DMS153 (cell line): ENCODE data around the gene VTA1.
"Not testable (repeated sequence)": the region's sequence is repeated elsewhere in the genome, so short reads cannot be mapped to it uniquely, and the experiment has no call there.

Experiments used
- DNase-seq: peaks from one replicate; lab custom pipeline; 2025; lab: John Stamatoyannopoulos, UW

The VTA1 gene, protein sequence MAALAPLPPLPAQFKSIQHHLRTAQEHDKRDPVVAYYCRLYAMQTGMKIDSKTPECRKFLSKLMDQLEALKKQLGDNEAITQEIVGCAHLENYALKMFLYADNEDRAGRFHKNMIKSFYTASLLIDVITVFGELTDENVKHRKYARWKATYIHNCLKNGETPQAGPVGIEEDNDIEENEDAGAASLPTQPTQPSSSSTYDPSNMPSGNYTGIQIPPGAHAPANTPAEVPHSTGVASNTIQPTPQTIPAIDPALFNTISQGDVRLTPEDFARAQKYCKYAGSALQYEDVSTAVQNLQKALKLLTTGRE

GRCh38 chr6:142146828-142147662 lies at the start of gene VTA1, which contains the start of gene NMBR:
TSS of gene VTA1 (plus strand) at chr6:142147263. CDS start at chr6:142147288, 25 bp downstream.
TSS of gene NMBR (minus strand) at chr6:142147122. CDS start at chr6:142088658, 58,464 bp downstream.
- peak; percentile 97 for DNase-seq

DNA sequence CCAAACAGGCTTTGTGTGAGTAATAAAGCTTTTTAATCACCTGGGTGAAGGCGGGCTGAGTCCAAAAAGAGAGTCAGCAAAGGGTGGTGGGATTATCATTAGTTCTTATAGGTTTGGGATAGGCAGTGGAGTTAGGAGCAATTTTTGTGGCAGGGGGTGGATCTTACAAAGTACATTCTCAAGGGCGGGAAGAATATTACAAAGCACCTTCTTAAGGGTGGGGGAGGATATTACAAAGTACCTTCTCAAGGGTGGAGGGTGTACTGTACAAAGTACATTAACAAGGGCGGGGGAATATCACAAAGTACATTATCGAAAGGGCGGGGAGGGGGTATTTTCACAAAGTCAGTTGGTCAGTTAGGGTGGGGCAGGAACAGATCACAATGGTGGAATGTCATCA lies 42.2 kb upstream of the VTA1 start:
- DNase-seq, result not testable (repeated sequence)

DNA sequence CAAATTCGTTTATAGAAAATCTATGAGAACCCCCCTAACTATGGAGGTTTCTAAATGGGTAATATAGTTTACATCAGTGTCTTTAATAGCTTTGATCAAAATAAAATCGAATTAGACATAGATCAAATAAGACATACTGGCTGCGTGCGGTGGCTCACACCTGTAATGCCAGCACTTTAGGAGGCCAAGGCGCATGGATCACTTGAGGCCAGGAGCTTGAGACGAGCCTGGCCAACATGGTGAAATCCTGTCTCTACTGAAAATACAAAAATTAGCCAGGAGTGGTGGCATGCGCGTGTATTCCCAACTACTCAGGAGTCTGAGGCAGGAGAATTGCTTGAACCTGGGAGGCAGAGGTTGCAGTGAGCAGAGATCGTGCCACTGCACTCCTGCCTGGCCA lies 36.2 kb upstream of the VTA1 start:
- not testable (repeated sequence) for DNase-seq

DNA sequence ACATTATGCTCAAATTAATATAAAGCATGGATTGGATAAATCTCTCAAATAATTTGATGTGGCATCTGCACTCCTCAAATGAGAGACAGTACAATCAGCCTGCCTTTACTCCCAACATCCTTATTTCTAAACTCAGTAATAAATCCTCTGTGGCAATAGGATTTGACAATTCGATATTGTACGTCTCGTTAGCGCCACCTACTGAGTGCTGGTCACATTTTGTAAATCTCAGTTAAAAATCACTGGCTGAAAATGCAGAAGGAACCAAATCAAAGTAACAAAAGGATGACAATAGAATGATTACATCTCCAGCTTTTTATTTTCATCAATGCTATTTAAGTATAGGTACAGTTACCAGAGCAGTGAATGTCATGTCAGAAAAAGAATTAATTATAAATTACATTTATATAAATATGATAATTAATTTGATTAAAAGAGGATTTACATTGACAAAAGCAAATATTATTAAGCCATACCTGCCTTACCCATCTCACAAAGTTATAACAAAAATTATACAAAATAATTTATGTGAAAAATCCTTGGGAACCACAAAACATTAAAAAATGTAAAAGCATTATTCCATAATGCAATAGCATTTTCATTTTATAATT lies 34.5 kb upstream of the VTA1 start:
- DNase-seq, result peak; percentile 69

GRCh38 chr6:142117366-142117765 lies 29.7 kb upstream of the VTA1 start:
- DNase-seq, result no peak

DNA sequence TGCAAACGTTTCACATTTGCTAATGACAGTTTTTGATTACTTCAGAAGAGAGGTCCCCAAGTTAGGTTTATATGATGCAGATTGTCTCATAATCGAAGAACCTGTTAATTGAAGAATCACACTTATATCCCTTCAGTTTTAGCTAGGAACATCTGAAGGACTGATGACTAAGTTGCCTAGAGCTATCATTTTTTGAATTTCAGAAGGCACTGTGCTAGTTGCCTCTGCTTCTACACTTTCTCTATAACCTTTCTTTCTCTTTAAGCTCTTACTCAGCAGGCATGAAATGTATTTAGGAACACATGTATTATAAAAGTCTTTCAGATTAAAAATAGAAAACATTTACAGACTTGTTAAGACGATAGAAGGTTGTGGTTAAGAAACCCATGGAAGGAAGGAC lies 28.7 kb upstream of the VTA1 start:
- DNase-seq, result no peak

- DNase-seq, result no peak
Observed at GRCh38 chr6:142118925-142119324, 28.1 kb upstream of the VTA1 start.

GRCh38 chr6:142121342-142121741 lies 25.7 kb upstream of the VTA1 start:
- no peak for DNase-seq

DNA sequence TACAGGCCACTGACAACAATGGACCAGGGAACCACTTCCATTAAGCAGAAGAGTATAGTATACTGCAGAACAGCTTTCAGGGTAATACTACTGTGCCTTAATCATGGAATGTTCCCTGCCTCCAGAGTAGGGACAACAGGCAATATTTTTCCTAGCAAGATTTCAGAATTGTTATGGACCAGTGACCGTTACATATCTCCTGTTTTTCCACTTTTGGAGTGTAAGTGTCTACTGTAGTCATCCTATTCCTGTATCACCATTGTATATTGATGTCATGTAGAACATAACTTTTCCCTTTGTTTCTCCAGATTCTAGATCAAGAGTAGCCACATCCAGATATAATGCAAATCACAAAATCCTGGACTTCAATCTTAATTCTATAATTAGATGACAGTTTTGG lies 16.2 kb upstream of the VTA1 start:
- DNase-seq, result no peak

- DNase-seq, result no peak
Observed at GRCh38 chr6:142132625-142133024, 14.4 kb upstream of the VTA1 start, which contains the start of gene GJE1. TSS of gene GJE1 (plus strand) at chr6:142132925. CDS start at chr6:142133159, 234 bp downstream.

GRCh38 chr6:142138876-142139275 lies 8.2 kb upstream of the VTA1 start:
- no peak for DNase-seq

- not testable (repeated sequence) for DNase-seq
Observed at GRCh38 chr6:142141531-142141930, 5.5 kb upstream of the VTA1 start.

DNA sequence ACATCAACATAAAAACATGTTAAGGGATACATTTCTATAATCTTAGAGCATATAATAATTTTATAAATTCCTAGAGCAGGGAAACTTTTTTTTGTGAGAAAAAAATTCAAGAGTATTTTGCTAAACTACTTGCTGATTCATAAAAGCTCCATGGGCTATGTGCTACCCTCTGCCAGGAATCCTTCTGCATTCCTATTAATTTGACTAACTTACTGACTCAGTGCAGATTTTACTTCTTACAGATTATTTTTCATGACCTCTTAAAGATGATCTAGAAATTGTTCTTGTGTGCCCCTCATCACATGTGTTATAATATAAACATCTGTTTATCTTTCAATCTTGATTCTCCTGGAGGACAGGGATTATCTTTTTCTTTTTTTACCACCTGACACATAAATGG lies 5.7 kb downstream of the VTA1 start:
- DNase-seq, result no peak

GRCh38 chr6:142153196-142153595 lies 6.1 kb downstream of the VTA1 start:
- no peak for DNase-seq

GRCh38 chr6:142154336-142154735 lies 7.3 kb downstream of the VTA1 start:
- no peak for DNase-seq

DNA sequence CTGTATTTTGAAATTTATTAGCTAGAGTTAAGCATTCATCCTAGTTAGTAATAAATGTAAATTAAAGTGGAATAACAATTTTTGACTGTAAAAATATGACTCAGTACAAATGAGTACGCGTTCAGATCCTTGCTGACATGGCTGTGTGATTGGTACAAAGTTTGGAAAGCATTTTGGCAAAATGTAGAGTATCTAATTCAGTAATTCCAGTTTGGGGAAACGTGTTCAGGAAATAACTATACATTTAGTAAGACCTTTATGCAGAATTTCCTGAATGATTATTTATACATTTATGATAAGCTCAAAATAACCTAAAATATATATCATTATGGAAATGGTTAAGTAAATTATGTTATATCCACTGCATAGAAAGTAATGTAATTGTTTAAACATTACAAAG lies 8.0 kb downstream of the VTA1 start:
- no peak for DNase-seq

DNA sequence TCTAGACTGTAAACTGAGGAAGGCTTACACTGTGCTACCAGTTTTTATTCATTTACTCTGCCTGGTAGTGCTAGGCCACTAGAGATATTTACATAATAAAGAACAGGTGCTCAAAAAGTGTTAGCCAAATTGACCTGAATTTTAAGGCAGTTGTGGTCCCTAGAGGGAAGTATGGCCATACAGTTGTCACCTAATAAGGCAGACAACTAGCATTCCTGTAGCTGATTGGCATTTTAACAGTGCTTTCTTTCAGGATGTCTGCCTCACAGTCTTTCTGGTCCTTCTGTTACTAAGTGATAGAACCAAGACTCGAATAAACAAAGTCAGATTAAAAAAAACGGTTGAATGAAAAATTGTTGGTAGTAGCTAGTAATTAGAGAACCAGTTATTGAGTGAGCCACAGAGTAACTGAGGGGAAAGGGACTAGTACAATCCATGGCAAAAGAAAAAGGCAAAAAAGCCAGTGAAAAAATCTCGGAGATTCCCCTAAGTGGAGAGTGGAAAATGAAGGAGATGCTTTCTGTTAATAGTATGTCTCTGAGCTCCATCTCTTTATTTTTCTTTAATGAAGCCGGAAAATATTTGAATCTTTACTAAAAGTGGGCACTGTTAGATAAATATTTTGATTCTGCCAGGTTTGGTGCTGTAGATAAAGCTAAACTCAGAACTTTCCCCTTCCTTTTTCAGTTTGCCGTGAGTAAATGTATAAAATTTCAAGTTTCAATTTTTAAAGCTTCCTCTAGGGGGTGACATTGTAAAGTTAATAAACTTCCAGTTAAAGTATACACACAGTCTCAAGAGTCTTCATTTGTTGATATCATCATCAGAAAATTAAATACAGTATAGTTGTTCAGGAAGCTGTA lies 9.1 kb downstream of the VTA1 start:
- no peak for DNase-seq

- not testable (repeated sequence) for DNase-seq
Observed at GRCh38 chr6:142156758-142157068, 9.7 kb downstream of the VTA1 start.

DNA sequence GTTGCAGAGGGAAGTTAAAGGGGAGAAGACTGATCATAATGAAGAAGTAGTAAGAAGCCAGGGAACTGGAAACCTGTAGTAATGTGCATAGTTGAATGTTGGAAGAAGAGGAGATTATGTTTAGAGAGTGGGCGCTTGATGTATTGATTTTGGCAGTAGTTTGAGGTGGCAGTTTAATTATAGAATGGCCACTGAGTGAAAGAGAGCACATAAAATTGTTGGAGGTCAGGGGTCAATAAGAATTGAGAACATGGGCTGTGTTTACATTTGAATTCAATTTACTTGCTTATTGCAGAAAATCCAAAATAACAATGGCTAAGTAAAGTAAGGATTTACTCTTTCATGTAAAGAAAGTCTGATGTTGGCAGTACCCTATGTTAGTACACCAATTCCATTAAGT lies 15.7 kb downstream of the VTA1 start:
- DNase-seq, result no peak

DNA sequence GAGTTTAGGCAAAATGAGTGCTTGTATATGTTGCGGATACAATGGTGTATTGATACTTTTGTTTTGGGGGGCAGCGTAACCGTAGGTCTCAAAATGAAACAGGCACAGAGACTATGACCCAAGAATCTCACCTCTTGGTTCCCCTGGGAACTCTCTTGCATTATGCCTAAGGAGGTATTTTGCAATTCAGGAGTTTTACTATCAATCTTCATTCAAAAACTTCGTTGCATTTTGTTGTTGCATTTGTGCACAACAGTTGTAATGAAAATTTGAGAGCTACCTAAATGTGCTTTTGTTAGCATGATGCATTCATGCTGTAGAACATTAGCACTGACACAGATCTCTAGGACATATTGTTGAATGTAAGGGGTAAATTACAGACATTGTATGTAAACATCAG lies 18.2 kb downstream of the VTA1 start:
- DNase-seq, result no peak

DNA sequence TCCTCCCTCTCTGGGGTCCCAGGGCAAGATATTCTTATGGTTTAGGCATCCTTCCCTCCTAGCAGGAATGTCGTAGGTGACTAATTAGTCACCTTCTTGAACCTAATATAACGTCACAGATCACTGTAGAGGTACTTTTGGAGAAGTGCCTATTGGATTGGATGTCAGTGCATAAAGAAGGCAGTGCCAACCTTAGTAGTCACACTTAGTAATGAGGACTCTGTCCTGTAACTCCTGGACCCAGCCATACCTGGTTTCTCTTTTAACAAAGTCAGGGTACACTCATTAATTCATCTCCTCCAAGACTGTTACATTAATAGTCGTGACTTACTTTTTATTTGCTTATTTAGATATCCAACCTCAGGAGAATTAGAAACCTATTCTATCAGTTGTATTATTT lies 20.0 kb downstream of the VTA1 start:
- DNase-seq, result no peak

- DNase-seq, result no peak
Observed at GRCh38 chr6:142167486-142167885, 20.4 kb downstream of the VTA1 start.
